Panc1 (cell line): Measurements from ENCODE around the gene CPD. TPM values are rescaled to one million over a fixed set of nuclear protein-coding genes. Genes with fewer than 3 reads are reported as not detected.

Experiments used
- ATAC-seq: fragments of 200-7000 bp; cut with Tn5 transposase; 2 replicates; pipeline ENCODE4 v1.9.1; 2020; ENCODE audit warnings: mild to moderate bottlenecking, moderate library complexity
- BruUV-seq: library from RNA; stranded (reverse); fragments of 400-500 nt; replicated peaks from 2 replicates; lab custom pipeline; 2021; lab: Mats Ljungman, UMichigan
- CTCF ChIA-PET: fragments of 300-600 bp; sonication (Branson Sonifier 250); formaldehyde crosslinking; loops from one replicate; lab custom pipeline; 2022; ENCODE audit warnings: antibody characterized with exemption; lab: Charles Lee
- POLR2A ChIA-PET: fragments of 300-600 bp; sonication (Branson Sonifier 250); formaldehyde crosslinking; loops from one replicate; lab custom pipeline; 2022; ENCODE audit warnings: antibody characterized with exemption; lab: Charles Lee
- DNase-seq: peaks from one replicate; pipeline ENCODE4 v3.0.0-alpha.2; 2010; ENCODE audit warnings: low read depth, low spot score
- H3K27ac ChIP-seq: 2 replicates; pipeline ENCODE4 v1.5.1; 2011; ENCODE audit warnings: mild to moderate bottlenecking, low read length, inconsistent platforms
- H3K27me3 ChIP-seq: fragments of 200-500 bp; sonication (Bioruptor generic); 2 replicates; pipeline ENCODE4 v1.6.0; 2014; ENCODE audit warnings: low read length, inconsistent platforms; ENCODE audit not compliant: control insufficient read depth, insufficient read depth
- H3K36me3 ChIP-seq: fragments of 200-500 bp; sonication (Bioruptor generic); 2 replicates; pipeline ENCODE4 v1.5.1; 2014; ENCODE audit warnings: inconsistent platforms, mild to moderate bottlenecking, low read length, moderate library complexity; ENCODE audit not compliant: control insufficient read depth, insufficient read depth
- H3K4me1 ChIP-seq: 2 replicates; pipeline ENCODE4 v1.5.1; 2011; ENCODE audit warnings: inconsistent platforms, mild to moderate bottlenecking, low read length, moderate library complexity; ENCODE audit not compliant: control insufficient read depth, insufficient read depth
- H3K4me3 ChIP-seq, 2 experiments: 2 replicates each; pipeline ENCODE4 v1.5.1; 2011 to 2012; ENCODE audit warnings: low read depth in 2 of 2, low read length in 2 of 2, mild to moderate bottlenecking in 2 of 2, inconsistent platforms in 1 of 2, moderate library complexity in 1 of 2
- H3K9me3 ChIP-seq: fragments of 200-500 bp; sonication (Bioruptor generic); 2 replicates; pipeline ENCODE4 v1.5.1; 2014; ENCODE audit warnings: low read depth, mild to moderate bottlenecking, inconsistent platforms, low read length, moderate library complexity; ENCODE audit not compliant: control insufficient read depth, insufficient read depth
- POLR2AphosphoS5 ChIP-seq: IDR thresholded peaks from 2 replicates; pipeline ENCODE4 v1.6.1; 2012; ENCODE audit warnings: mild to moderate bottlenecking, low read depth, low read length, moderate library complexity
- SIN3A ChIP-seq: IDR thresholded peaks from 2 replicates; pipeline ENCODE4 v1.6.1; 2012; ENCODE audit warnings: low read depth, mild to moderate bottlenecking, low read length, moderate library complexity, borderline replicate concordance; ENCODE audit not compliant: insufficient read depth
- TCF7L2 ChIP-seq: IDR thresholded peaks from 2 replicates; pipeline ENCODE4 v1.6.1; 2011; ENCODE audit warnings: mild to moderate bottlenecking, low read depth, low read length, inconsistent platforms
- in situ Hi-C: cut with HindIII; loops from 2 replicates; pipeline ENCODE4 v1.10.0; 2016; ENCODE audit warnings: low sequenced_read_pairs, low pct_unique_long_range_greater_than_20kb
- intact Hi-C: fragments of 100-400 bp; cut with micrococcal nuclease; formaldehyde crosslinking; loops from one replicate; pipeline ENCODE4 v1.10.0; 2022; ENCODE audit not compliant: unreplicated experiment
- total RNA-seq: library from RNA; stranded (reverse); gene quantifications from one replicate; pipeline ENCODE4 v1.2.1, GENCODE V29; 2021; ENCODE audit not compliant: unreplicated experiment
- TF ChIP-seq, protein P1 (sequence below), 2 experiments: IDR thresholded peaks; 2 replicates each; pipeline ENCODE4 v1.6.1; 2011 to 2012; ENCODE audit warnings: low read depth in 2 of 2, control low read depth in 1 of 2, low read length in 1 of 2, mild to moderate bottlenecking in 1 of 2, moderate library complexity in 1 of 2; ENCODE audit not compliant: insufficient read depth in 1 of 2
- TF ChIP-seq, protein P2 (sequence below): fragments of 450-650 bp; IDR thresholded peaks from 2 replicates; pipeline ENCODE4 v1.5.1; 2017; ENCODE audit warnings: mild to moderate bottlenecking

Gene CPD
- total RNA-seq, 1 experiment from 2014 or later, result 93.0 TPM

- POLR2A ChIA-PET, result no interaction called here
Measured at GRCh38 chr17:30336369-30337171, 42.2 kb upstream of the CPD start.

GRCh38 chr17:30337393-30337999, 41.2 kb upstream of the CPD start:
- no peaks in the 10 kb centered on the region for H3K27me3 ChIP-seq
- CTCF ChIA-PET, result interaction anchor here (0.7 to 2.2 kb wide), 2 partner anchors 233 to 500 kb away, joined by 4 to 18 read pairs; no protein-coding TSS in a partner anchor
- no peak for ATAC-seq
- no TSS peak for BruUV-seq
- in situ Hi-C loops, result no loop called here
- no peaks in the 10 kb centered on the region for H3K9me3 ChIP-seq
- H3K36me3 ChIP-seq, result no peaks in the 10 kb centered on the region
- 0 out of 2 replicates have a peak, but pooled peaks cover 4% of the 10 kb centered on the region for H3K4me1 ChIP-seq
- DNase-seq, result no peak
- POLR2A ChIA-PET, result interaction anchor here (0.6 kb wide), 1 partner anchor 238 kb away, joined by 4 read pairs; no protein-coding TSS in a partner anchor
- TF ChIP-seq, protein P1, sequence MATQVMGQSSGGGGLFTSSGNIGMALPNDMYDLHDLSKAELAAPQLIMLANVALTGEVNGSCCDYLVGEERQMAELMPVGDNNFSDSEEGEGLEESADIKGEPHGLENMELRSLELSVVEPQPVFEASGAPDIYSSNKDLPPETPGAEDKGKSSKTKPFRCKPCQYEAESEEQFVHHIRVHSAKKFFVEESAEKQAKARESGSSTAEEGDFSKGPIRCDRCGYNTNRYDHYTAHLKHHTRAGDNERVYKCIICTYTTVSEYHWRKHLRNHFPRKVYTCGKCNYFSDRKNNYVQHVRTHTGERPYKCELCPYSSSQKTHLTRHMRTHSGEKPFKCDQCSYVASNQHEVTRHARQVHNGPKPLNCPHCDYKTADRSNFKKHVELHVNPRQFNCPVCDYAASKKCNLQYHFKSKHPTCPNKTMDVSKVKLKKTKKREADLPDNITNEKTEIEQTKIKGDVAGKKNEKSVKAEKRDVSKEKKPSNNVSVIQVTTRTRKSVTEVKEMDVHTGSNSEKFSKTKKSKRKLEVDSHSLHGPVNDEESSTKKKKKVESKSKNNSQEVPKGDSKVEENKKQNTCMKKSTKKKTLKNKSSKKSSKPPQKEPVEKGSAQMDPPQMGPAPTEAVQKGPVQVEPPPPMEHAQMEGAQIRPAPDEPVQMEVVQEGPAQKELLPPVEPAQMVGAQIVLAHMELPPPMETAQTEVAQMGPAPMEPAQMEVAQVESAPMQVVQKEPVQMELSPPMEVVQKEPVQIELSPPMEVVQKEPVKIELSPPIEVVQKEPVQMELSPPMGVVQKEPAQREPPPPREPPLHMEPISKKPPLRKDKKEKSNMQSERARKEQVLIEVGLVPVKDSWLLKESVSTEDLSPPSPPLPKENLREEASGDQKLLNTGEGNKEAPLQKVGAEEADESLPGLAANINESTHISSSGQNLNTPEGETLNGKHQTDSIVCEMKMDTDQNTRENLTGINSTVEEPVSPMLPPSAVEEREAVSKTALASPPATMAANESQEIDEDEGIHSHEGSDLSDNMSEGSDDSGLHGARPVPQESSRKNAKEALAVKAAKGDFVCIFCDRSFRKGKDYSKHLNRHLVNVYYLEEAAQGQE (IDR thresholded peaks at IDR 0.05; ENCODE audit: insufficient read depth in 1 of 2, low read depth in 2 of 2, low read length in 1 of 2), result no peak
- no peak overlapping the region for H3K27ac ChIP-seq
- no peak overlapping the region for H3K4me3 ChIP-seq
- intact Hi-C loops, result no loop called here

More at GRCh38 chr17:30336369-30337171, 42.2 kb upstream of the CPD start:
- H3K4me3 ChIP-seq, result no peak overlapping the region
- H3K27ac ChIP-seq, result no peak overlapping the region
- H3K4me1 ChIP-seq, result 0 out of 2 replicates have a peak, but pooled peaks cover 4% of the 10 kb centered on the region
- intact Hi-C loops (loop anchor here (1.0 kb wide), 1 partner anchor 211 kb away; no protein-coding TSS in a partner anchor), in situ Hi-C loops (no loop called here)
- ATAC-seq, result peak; percentile 86
- no peaks in the 10 kb centered on the region for H3K36me3 ChIP-seq
- no TSS peak for BruUV-seq
- peak; percentile 61 for DNase-seq
- no peaks in the 10 kb centered on the region for H3K27me3 ChIP-seq
- CTCF ChIA-PET, result interaction anchor here (0.5 to 2.2 kb wide), 11 partner anchors 11 to 232 kb away, joined by 3 to 18 read pairs (median 4); no protein-coding TSS in a partner anchor
- H3K9me3 ChIP-seq, result no peaks in the 10 kb centered on the region
- TF ChIP-seq, protein P2, sequence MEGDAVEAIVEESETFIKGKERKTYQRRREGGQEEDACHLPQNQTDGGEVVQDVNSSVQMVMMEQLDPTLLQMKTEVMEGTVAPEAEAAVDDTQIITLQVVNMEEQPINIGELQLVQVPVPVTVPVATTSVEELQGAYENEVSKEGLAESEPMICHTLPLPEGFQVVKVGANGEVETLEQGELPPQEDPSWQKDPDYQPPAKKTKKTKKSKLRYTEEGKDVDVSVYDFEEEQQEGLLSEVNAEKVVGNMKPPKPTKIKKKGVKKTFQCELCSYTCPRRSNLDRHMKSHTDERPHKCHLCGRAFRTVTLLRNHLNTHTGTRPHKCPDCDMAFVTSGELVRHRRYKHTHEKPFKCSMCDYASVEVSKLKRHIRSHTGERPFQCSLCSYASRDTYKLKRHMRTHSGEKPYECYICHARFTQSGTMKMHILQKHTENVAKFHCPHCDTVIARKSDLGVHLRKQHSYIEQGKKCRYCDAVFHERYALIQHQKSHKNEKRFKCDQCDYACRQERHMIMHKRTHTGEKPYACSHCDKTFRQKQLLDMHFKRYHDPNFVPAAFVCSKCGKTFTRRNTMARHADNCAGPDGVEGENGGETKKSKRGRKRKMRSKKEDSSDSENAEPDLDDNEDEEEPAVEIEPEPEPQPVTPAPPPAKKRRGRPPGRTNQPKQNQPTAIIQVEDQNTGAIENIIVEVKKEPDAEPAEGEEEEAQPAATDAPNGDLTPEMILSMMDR, result peak; percentile 86
- TF ChIP-seq TCF7L2, result no peak

DNA sequence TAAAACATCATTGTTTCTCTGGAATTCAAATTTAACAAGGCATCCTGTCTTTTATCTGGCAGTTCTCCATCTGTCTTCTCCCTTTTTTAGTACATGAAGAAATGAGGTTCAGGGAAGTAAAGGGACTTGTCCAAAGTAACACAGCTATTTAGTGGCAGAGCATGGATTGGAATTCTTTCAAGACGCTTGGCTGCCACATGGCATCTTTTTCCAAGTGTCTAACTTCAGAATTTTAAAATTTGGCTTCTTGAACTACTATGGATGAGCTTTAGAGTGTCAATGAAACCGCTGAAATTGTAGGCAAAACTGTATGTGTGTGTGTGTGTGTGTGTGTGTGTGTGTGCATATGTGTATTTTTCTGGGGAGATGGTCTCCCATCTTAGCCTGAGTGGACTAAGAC, 39.6 kb upstream of the CPD start:
- H3K27me3 ChIP-seq, result no peaks in the 10 kb centered on the region
- peaks cover 10% of the 10 kb centered on the region for H3K4me1 ChIP-seq
- no peak overlapping the region for H3K4me3 ChIP-seq
- no peaks in the 10 kb centered on the region for H3K36me3 ChIP-seq
- no peaks in the 10 kb centered on the region for H3K9me3 ChIP-seq
- TF ChIP-seq SIN3A, result no peak
- TF ChIP-seq, protein P1 (IDR thresholded peaks at IDR 0.05; ENCODE audit: insufficient read depth in 1 of 2, low read depth in 2 of 2, low read length in 1 of 2), result no peak
- TF ChIP-seq POLR2AphosphoS5, result no peak
- no peak for TF ChIP-seq TCF7L2
- TF ChIP-seq, protein P2, result no peak
- no peak overlapping the region for H3K27ac ChIP-seq
- in situ Hi-C loops, result no loop called here
- no peak for DNase-seq
- POLR2A ChIA-PET, result no interaction called here
- CTCF ChIA-PET, result interaction anchor here (0.6 to 0.7 kb wide), 3 partner anchors 38 to 750 kb away, joined by 3 to 4 read pairs (median 4); no protein-coding TSS in a partner anchor
- BruUV-seq, result no TSS peak
- intact Hi-C loops, result no loop called here
- ATAC-seq, result no peak
